Left renal cortex interstitium (tissue), 4 donors: ENCODE results near the gene GCC2. TPM values are rescaled to one million over a fixed set of nuclear protein-coding genes. Genes with fewer than 3 reads are reported as not detected.
"Not testable (repeated sequence)": the region's sequence is repeated elsewhere in the genome, so short reads cannot be mapped to it uniquely, and the experiment has no call there.

Experiments
- DNase-seq, 4 donors: peaks; one replicate each; pipeline ENCODE4 v3.0.0-alpha.2; 2013; ENCODE audit warnings: low read depth in 4 of 4, low spot score in 2 of 4, missing footprints in 1 of 4
- polyA plus RNA-seq, 4 donors: library from polyadenylated mRNA; unstranded; fragments of 120-200 nt; gene quantifications; one replicate each; pipeline ENCODE4 v1.2.1, GENCODE V29; 2013; ENCODE audit not compliant: insufficient read length in 4 of 4

The GCC2 gene
- 10 to 100 TPM; 44.3 to 78.5 (median 66.7) TPM for polyA plus RNA-seq

- DNase-seq, result peak; percentile 81 to 88 (median 86)
Observed at GRCh38 chr2:108448678-108449409, at the start of gene GCC2. Gene GCC2 (plus strand): TSS chr2:108449206. CDS start chr2:108449275, 69 bp downstream.

- DNase-seq, result no peak
Observed at GRCh38 chr2:108399479-108399878, 49.5 kb upstream of the GCC2 start.

- no peak for DNase-seq
Observed at GRCh38 chr2:108401800-108402199, 47.2 kb upstream of the GCC2 start.

- DNase-seq, result no peak
Observed at GRCh38 chr2:108403494-108403893, 45.5 kb upstream of the GCC2 start.

GRCh38 chr2:108404784-108405397 is 44.1 kb upstream of the GCC2 start:
- DNase-seq, result no peak

GRCh38 chr2:108407864-108408729 is 40.9 kb upstream of the GCC2 start:
- no peak for DNase-seq

- no peak for DNase-seq
Observed at GRCh38 chr2:108409768-108410167, 39.2 kb upstream of the GCC2 start.

- DNase-seq, result no peak
Observed at GRCh38 chr2:108412995-108413710, 35.9 kb upstream of the GCC2 start.

GRCh38 chr2:108413711-108414095 is 35.3 kb upstream of the GCC2 start:
- DNase-seq, result no peak

GRCh38 chr2:108414256-108414876 is 34.6 kb upstream of the GCC2 start:
- DNase-seq, result no peak

GRCh38 chr2:108414945-108415344 is 34.1 kb upstream of the GCC2 start:
- DNase-seq, result no peak

GRCh38 chr2:108417254-108417653 is 31.8 kb upstream of the GCC2 start:
- DNase-seq, result no peak

- no peak for DNase-seq
Observed at GRCh38 chr2:108418416-108418815, 30.6 kb upstream of the GCC2 start.

- no peak for DNase-seq
Observed at GRCh38 chr2:108423067-108423466, 25.9 kb upstream of the GCC2 start.

GRCh38 chr2:108423502-108424251 is 25.3 kb upstream of the GCC2 start:
- DNase-seq, result no peak

GRCh38 chr2:108428286-108429009 is 20.6 kb upstream of the GCC2 start:
- no peak for DNase-seq

- DNase-seq, result not testable (repeated sequence)
Observed at GRCh38 chr2:108435578-108435977, 13.4 kb upstream of the GCC2 start.

- no peak for DNase-seq
Observed at GRCh38 chr2:108436976-108437375, 12.0 kb upstream of the GCC2 start.

- no peak for DNase-seq
Observed at GRCh38 chr2:108441712-108442111, 7.3 kb upstream of the GCC2 start.
